Measurements from ENCODE around the gene ANO10.
"Not testable (repeated sequence)": the region's sequence is repeated elsewhere in the genome, so short reads cannot be mapped to it uniquely, and the experiment has no call there.

ANO10 gene

GRCh38 chr3:43596178-43596577, 25.6 kb downstream of the ANO10 start:
- H3K27me3 ChIP-seq (ENCODE audit: control insufficient read depth in 1 of 2, insufficient read depth in 2 of 2, low read length in 2 of 2); H3K4me3 ChIP-seq (ENCODE audit: low read depth in 1 of 2, low read length in 2 of 2); H3K9ac ChIP-seq (ENCODE audit: low read length); H3K27ac ChIP-seq (ENCODE audit: low read depth, low read length); H3K4me1 ChIP-seq (ENCODE audit: insufficient read depth, low read length); H3K36me3 ChIP-seq (ENCODE audit: insufficient read depth, low read length); H3K9me3 ChIP-seq (ENCODE audit: low read length): not testable (repeated sequence)

DNA sequence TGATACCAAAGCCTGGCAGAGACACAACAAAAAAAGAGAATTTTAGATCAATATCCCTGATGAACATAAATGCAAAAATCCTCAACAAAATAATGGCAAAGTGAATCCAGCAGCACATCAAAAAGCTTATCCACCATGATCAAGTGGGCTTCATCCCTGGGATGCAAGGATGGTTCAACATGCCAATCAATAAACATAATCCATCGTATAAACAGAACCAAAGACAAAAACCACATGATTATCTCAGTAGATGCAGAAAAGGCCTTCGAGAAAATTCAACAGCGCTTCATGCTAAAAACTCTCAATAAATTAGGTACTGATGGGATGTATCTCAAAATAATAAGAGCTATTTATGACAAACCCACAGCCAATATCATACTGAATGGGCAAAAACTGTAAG, 26.5 kb downstream of the ANO10 start:
- H3K4me1 ChIP-seq (ENCODE audit: insufficient read depth, low read length); H3K9me3 ChIP-seq (ENCODE audit: low read length); H3K4me3 ChIP-seq (ENCODE audit: low read depth in 1 of 2, low read length in 2 of 2); H3K9ac ChIP-seq (ENCODE audit: low read length); H3K27ac ChIP-seq (ENCODE audit: low read depth, low read length); H3K36me3 ChIP-seq (ENCODE audit: insufficient read depth, low read length); H3K27me3 ChIP-seq (ENCODE audit: control insufficient read depth in 1 of 2, insufficient read depth in 2 of 2, low read length in 2 of 2): not testable (repeated sequence)

DNA sequence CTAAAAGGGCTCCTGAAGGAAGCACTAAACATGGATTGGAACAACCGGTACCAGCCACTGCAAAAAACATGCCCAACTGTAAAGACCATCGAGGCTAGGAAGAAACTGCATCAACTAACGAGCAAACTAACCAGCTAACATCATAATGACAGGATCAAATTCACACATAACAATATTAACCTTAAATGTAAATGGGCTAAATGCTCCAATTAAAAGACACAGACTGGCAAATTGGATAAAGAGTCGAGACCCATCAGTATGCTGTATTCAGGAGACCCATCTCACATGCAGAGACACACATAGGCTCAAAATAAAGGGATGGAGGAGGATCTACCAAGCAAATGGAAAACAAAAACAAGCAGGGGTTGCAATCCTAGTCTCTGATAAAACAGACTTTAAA, 28.2 kb downstream of the ANO10 start:
- not testable (repeated sequence) for H3K4me3 ChIP-seq (ENCODE audit: low read depth in 1 of 2, low read length in 2 of 2); H3K9me3 ChIP-seq (ENCODE audit: low read length); H3K27ac ChIP-seq (ENCODE audit: low read depth, low read length); H3K9ac ChIP-seq (ENCODE audit: low read length); H3K36me3 ChIP-seq (ENCODE audit: insufficient read depth, low read length); H3K4me1 ChIP-seq (ENCODE audit: insufficient read depth, low read length); H3K27me3 ChIP-seq (ENCODE audit: control insufficient read depth in 1 of 2, insufficient read depth in 2 of 2, low read length in 2 of 2)

DNA sequence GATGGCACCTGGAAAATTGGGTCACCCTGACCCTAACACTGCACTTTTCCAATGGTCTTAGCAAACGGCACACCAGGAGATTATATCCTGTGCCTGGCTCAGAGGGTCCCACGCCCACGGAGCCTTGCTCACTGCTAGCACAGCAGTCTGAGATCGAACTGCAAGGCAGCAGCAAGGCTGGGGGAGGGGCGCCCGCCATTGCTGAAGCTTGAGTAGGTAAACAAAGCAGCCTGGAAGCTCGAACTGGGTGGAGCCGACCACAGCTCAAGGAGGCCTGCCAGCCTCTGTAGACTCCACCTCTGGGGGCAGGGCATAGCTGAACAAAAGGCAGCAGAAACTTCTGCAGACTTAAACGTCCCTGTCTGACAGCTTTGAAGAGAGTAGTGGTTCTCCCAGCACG, 29.9 kb downstream of the ANO10 start:
- H3K9me3 ChIP-seq (ENCODE audit: low read length); H3K27ac ChIP-seq (ENCODE audit: low read depth, low read length); H3K4me1 ChIP-seq (ENCODE audit: insufficient read depth, low read length); H3K36me3 ChIP-seq (ENCODE audit: insufficient read depth, low read length); H3K4me3 ChIP-seq (ENCODE audit: low read depth in 1 of 2, low read length in 2 of 2); H3K27me3 ChIP-seq (ENCODE audit: control insufficient read depth in 1 of 2, insufficient read depth in 2 of 2, low read length in 2 of 2); H3K9ac ChIP-seq (ENCODE audit: low read length): not testable (repeated sequence)

DNA sequence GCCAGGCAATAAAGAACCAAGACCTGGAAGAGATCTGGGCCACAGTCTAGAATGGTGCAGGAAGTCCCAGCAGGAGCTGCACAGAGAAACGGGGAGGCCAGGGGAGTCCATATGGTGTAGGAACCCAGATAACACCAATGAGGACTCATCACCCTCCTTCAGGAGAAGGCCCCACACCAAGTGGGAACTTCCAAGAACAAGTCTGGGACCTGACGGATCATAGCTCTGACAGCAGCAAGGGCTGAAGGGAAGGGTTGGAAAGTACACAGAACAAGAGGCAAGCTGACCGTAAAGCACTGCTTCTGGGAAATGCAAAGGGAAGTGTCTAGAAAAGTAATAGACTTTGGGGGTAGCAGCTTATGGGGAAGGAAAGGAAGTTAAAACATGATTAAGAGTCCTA, 34.5 kb downstream of the ANO10 start:
- Histone ChIP-seq H3K9me3 (ENCODE audit: low read length) (no peaks in the 10 kb centered on the region), H3K36me3 (ENCODE audit: insufficient read depth, low read length) (no peaks in the 10 kb centered on the region), H3K4me3 (ENCODE audit: low read depth in 1 of 2, low read length in 2 of 2) (no peak overlapping the region), H3K4me1 (ENCODE audit: insufficient read depth, low read length) (peaks cover 21% of the 10 kb centered on the region), H3K9ac (ENCODE audit: low read length) (no peak overlapping the region), H3K27ac (ENCODE audit: low read depth, low read length) (no peak overlapping the region), H3K27me3 (ENCODE audit: control insufficient read depth in 1 of 2, insufficient read depth in 2 of 2, low read length in 2 of 2) (no peaks in the 10 kb centered on the region)

DNA sequence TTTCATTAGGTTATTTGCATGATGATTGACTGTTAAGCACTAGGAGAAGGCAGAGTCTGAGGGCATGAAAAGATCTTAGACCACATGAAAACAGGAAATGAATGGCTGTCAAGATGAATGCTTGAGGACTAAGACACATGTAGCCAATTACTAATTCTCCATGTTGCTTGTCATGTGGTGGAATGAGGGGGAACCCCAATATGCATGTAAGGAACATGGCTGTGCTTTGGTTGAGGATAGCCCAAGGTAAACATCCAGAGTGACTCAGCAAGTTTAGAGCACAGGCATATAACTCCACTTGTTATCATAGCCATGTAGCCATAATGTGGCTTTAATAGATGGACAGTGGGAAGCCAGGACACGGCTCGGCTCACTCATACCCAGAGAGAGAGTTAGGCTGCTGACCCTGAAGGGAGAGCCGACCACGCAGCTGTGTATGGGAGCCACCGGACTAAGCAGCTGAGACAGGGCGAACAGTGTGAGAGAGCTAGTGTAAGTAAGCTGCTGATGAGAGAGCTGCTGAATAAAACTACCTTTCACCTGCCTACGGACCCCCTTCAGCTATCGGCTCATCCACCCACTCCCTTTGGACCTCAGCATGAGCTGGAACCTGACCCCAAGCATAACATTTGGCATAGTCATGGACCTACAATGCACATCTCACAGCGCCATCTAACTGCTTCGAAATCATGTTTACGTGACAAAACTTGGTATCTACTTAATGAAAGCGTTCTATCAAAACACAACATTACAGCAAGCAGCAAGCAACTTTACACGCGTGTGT, 37.6 kb downstream of the ANO10 start:
- Histone ChIP-seq H3K4me3 (ENCODE audit: low read depth in 1 of 2, low read length in 2 of 2) (peak overlapping the region in 1 of 2 donors; percentile 12), H3K9ac (ENCODE audit: low read length) (no peak overlapping the region), H3K36me3 (ENCODE audit: insufficient read depth, low read length) (no peaks in the 10 kb centered on the region), H3K27ac (ENCODE audit: low read depth, low read length) (no peak overlapping the region), H3K27me3 (ENCODE audit: control insufficient read depth in 1 of 2, insufficient read depth in 2 of 2, low read length in 2 of 2) (no peaks in the 10 kb centered on the region), H3K9me3 (ENCODE audit: low read length) (no peaks in the 10 kb centered on the region), H3K4me1 (ENCODE audit: insufficient read depth, low read length) (peaks cover 21% of the 10 kb centered on the region)

- H3K9ac ChIP-seq (ENCODE audit: low read length): no peak overlapping the region
- no peaks in the 10 kb centered on the region for H3K27me3 ChIP-seq (ENCODE audit: control insufficient read depth in 1 of 2, insufficient read depth in 2 of 2, low read length in 2 of 2)
- H3K4me3 ChIP-seq (ENCODE audit: low read depth in 1 of 2, low read length in 2 of 2): no peak overlapping the region
- H3K36me3 ChIP-seq (ENCODE audit: insufficient read depth, low read length): no peaks in the 10 kb centered on the region
- no peaks in the 10 kb centered on the region for H3K9me3 ChIP-seq (ENCODE audit: low read length)
- peaks cover 21% of the 10 kb centered on the region for H3K4me1 ChIP-seq (ENCODE audit: insufficient read depth, low read length)
- no peak overlapping the region for H3K27ac ChIP-seq (ENCODE audit: low read depth, low read length)
Measured at GRCh38 chr3:43583481-43583880, 38.3 kb downstream of the ANO10 start.

DNA sequence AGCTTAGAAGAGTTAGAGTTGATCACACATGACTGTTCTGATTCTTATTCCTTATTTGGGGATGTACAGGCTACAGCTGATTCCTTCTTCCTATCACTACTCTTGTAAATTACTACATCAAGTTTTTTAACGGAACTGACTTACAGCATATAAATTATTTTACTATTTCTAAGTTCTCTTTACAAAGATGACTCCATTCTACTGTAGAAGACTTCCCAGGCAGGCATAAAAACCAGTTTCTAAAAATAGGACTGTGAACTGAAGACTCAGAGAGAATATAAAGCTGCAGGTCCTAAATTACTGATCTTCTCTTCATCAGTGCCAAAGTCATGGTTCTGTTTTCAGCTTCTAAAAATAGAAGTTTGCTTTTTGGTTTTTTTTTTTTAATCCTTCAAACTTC, 38.9 kb downstream of the ANO10 start:
- no peaks in the 10 kb centered on the region for H3K36me3 ChIP-seq (ENCODE audit: insufficient read depth, low read length)
- H3K9ac ChIP-seq (ENCODE audit: low read length): no peak overlapping the region
- H3K27me3 ChIP-seq (ENCODE audit: control insufficient read depth in 1 of 2, insufficient read depth in 2 of 2, low read length in 2 of 2): no peaks in the 10 kb centered on the region
- H3K4me3 ChIP-seq (ENCODE audit: low read depth in 1 of 2, low read length in 2 of 2): no peak overlapping the region
- H3K27ac ChIP-seq (ENCODE audit: low read depth, low read length): peak overlapping the region; percentile 34
- H3K9me3 ChIP-seq (ENCODE audit: low read length): no peaks in the 10 kb centered on the region
- peaks cover 21% of the 10 kb centered on the region for H3K4me1 ChIP-seq (ENCODE audit: insufficient read depth, low read length)

- no peaks in the 10 kb centered on the region for H3K27me3 ChIP-seq (ENCODE audit: control insufficient read depth in 1 of 2, insufficient read depth in 2 of 2, low read length in 2 of 2)
- peaks cover 8% of the 10 kb centered on the region for H3K36me3 ChIP-seq (ENCODE audit: insufficient read depth, low read length)
- no peak overlapping the region for H3K27ac ChIP-seq (ENCODE audit: low read depth, low read length)
- H3K4me3 ChIP-seq (ENCODE audit: low read depth in 1 of 2, low read length in 2 of 2): no peak overlapping the region
- H3K4me1 ChIP-seq (ENCODE audit: insufficient read depth, low read length): peaks cover 21% of the 10 kb centered on the region
- H3K9me3 ChIP-seq (ENCODE audit: low read length): no peaks in the 10 kb centered on the region
- H3K9ac ChIP-seq (ENCODE audit: low read length): no peak overlapping the region
Measured at GRCh38 chr3:43581343-43581742, 40.5 kb downstream of the ANO10 start.

DNA sequence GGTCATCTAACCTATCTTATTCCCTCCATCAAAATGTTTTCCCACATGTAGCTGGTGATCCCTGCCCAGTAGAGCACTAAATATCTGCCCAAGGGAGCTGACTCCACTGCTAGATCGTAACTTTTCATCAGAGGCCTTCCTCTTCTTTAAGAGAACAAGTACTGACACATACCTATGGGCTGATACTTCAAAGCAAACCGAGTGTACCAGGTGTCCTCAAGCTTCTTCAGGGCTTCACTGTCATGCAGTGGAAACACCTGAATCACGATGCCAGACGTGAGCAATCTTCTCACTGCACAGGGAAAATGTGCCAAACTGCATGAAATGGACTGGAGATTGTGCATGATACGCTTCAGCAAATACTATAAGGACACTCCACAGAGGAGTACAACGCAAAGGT, 41.6 kb downstream of the ANO10 start:
- Histone ChIP-seq H3K4me1 (ENCODE audit: insufficient read depth, low read length) (peaks cover 17% of the 10 kb centered on the region), H3K9ac (ENCODE audit: low read length) (no peak overlapping the region), H3K27me3 (ENCODE audit: control insufficient read depth in 1 of 2, insufficient read depth in 2 of 2, low read length in 2 of 2) (no peaks in the 10 kb centered on the region), H3K4me3 (ENCODE audit: low read depth in 1 of 2, low read length in 2 of 2) (no peak overlapping the region), H3K36me3 (ENCODE audit: insufficient read depth, low read length) (peaks cover 10% of the 10 kb centered on the region), H3K27ac (ENCODE audit: low read depth, low read length) (no peak overlapping the region), H3K9me3 (ENCODE audit: low read length) (no peaks in the 10 kb centered on the region)

DNA sequence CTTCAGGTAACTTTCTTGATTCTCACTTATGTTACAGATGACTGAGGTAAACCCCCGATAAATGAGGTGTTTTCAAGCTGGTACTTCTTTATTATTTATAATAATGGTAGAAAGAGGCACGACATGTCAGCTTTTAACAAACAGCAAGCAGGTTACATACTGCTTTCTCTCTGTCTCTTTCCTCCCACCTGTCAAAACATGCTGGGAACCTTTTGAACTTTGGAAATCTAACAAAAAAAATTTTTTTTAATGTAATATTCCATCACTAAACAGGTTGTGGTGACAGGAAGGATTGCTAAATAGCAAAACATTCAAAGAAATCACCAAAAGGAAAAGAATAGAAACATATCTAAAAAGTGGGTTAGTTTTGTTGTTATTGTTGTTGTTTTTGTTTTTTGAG, 48.2 kb downstream of the ANO10 start:
- H3K27me3 ChIP-seq (ENCODE audit: control insufficient read depth in 1 of 2, insufficient read depth in 2 of 2, low read length in 2 of 2): no peaks in the 10 kb centered on the region
- no peak overlapping the region for H3K9ac ChIP-seq (ENCODE audit: low read length)
- no peaks in the 10 kb centered on the region for H3K9me3 ChIP-seq (ENCODE audit: low read length)
- H3K4me1 ChIP-seq (ENCODE audit: insufficient read depth, low read length): no peaks in the 10 kb centered on the region
- H3K27ac ChIP-seq (ENCODE audit: low read depth, low read length): no peak overlapping the region
- peaks cover 10% of the 10 kb centered on the region for H3K36me3 ChIP-seq (ENCODE audit: insufficient read depth, low read length)
- H3K4me3 ChIP-seq (ENCODE audit: low read depth in 1 of 2, low read length in 2 of 2): no peak overlapping the region

DNA sequence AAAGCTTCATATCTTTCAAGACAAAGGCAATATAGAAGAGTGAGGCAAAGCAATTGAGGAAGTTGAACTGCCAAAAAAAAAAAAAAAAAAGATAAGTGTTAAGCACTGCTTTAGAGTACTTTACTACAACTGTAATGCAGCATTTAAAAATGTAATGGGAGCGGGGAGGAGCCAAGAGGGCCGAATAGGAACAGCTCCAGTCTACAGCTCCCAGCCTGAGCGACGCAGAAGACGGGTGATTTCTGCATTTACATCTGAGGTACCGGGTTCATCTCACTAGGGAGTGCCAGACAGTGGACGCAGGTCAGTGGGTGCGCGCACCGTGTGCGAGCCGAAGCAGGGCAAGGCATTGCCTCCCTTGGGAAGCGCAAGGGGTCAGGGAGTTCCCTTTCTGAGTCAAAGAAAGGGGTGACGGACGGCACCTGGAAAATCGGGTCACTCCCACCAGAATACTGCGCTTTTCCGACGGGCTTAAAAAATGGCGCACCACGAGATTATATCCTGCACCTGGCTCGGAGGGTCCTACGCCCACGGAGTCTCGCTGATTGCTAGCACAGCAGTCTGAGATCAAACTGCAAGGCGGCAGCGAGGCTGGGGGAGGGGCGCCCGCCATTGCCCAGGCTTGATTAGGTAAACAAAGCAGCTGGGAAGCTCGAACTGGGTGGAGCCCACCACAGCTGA, 56.0 kb downstream of the ANO10 start:
- not testable (repeated sequence) for H3K9me3 ChIP-seq (ENCODE audit: low read length); H3K4me3 ChIP-seq (ENCODE audit: low read depth in 1 of 2, low read length in 2 of 2); H3K36me3 ChIP-seq (ENCODE audit: insufficient read depth, low read length); H3K27ac ChIP-seq (ENCODE audit: low read depth, low read length); H3K4me1 ChIP-seq (ENCODE audit: insufficient read depth, low read length); H3K9ac ChIP-seq (ENCODE audit: low read length); H3K27me3 ChIP-seq (ENCODE audit: control insufficient read depth in 1 of 2, insufficient read depth in 2 of 2, low read length in 2 of 2)
